NT2/D1 (cell line): ENCODE data around the gene VAV2.

Experiments used
- SUZ12 ChIP-seq: IDR thresholded peaks from 2 replicates; pipeline ENCODE4 v1.6.1; 2011; ENCODE audit not compliant: insufficient read length, insufficient read depth; ENCODE audit errors: extremely low read depth
- YY1 ChIP-seq: IDR thresholded peaks from 2 replicates; pipeline ENCODE4 v1.6.1; 2011; ENCODE audit not compliant: insufficient read length, insufficient read depth
- ZNF274 ChIP-seq: IDR thresholded peaks from 2 replicates; pipeline ENCODE4 v1.6.1; 2011; ENCODE audit warnings: mild to moderate bottlenecking, low read depth, low read length

DNA sequence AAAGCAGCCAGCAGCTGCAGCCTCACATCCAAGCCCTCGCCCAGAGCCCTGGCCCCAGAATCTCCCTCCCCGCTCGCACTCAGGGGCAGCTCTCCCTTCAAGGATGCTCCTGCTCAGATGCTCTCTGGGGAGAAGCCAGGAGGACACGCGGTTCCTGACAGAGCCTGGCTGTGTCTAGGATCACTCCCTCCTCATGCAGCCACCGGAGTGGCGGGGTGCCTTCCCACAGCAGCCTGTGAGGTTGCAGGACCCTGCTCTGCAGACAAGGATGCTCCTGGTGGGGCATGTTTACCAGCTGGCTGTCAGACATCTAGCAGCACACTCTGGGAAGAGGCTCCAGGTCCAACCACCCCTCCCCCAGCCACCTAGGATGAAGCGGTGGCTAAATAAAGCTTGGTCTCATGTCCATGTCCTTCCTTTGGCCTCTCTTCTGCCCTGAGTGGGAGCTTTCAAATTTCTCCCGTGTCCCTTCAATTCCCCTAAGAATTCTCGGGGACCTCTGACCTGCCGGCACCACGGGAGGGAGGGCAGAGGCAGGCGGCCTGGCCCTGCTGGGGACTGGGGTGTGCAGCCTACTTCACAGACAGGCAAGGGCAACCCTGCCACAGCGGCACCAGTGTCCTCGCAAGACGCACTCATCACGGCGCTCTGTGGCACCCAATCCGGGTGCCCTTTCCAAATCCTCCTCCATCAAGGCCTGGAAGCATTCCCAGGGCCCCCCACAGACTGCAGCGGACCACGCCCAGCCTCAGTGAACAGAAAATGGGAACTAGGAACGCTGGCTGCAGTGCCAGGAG, 165.6 kb downstream of the VAV2 start:
- TF ChIP-seq YY1 (no peak), SUZ12 (no peak), ZNF274 (no peak)
